HepG2 (cell line): ENCODE results near the gene CA14. TPM values are rescaled to one million over a fixed set of nuclear protein-coding genes. Genes with fewer than 3 reads are reported as not detected.

Source experiments
- ATAC-seq: fragments of 200-7000 bp; cut with Tn5 transposase; 3 replicates; pipeline ENCODE4 v1.9.1; 2020; ENCODE audit warnings: mild to moderate bottlenecking, moderate library complexity
- BruUV-seq: library from RNA; stranded (reverse); fragments of 400-500 nt; replicated peaks from 2 replicates; lab custom pipeline; 2021; lab: Mats Ljungman, UMichigan
- CTCF ChIA-PET: fragments of 300-600 bp; formaldehyde crosslinking; extraction: SDS; loops from one replicate; lab custom pipeline; 2021; ENCODE audit warnings: low total read pairs, inconsistent platforms, low intra/inter-chr PET ratio; lab: Yijun Ruan, JAX
- POLR2A ChIA-PET: fragments of 350-600 bp; sonication (Branson Sonifier 250); formaldehyde crosslinking; loops from one replicate; lab custom pipeline; 2020; ENCODE audit warnings: antibody characterized with exemption, inconsistent platforms; lab: Yijun Ruan, JAX
- DNase-seq: peaks from one replicate; pipeline ENCODE4 v3.0.0-alpha.2; 2015; ENCODE audit warnings: low spot score
- FAIRE-seq: peaks from 3 replicates; lab custom pipeline; 2011; peaks lifted over from hg19 to GRCh38; lab: Jason Lieb, UNC
- H2AFZ ChIP-seq: one replicate; pipeline ENCODE4 v1.6.1; 2011; ENCODE audit warnings: low read length, inconsistent platforms
- H3K27ac ChIP-seq: fragments of 300-600 bp; 3 replicates; pipeline ENCODE4 v1.8.0; 2011; ENCODE audit warnings: mixed run types, mild to moderate bottlenecking, mixed read lengths, low read length, inconsistent platforms; ENCODE audit not compliant: insufficient read depth; ENCODE audit errors: extremely low read length
- H3K27me3 ChIP-seq, 2 experiments: fragments of 200-600 bp in 1 of 2; 2 replicates in 1 of 2; 3 replicates in 1 of 2; pipeline versions ENCODE4 v1.6.0 to v1.8.0; 2011; ENCODE audit warnings: low read length in 2 of 2, mild to moderate bottlenecking in 2 of 2, moderate library complexity in 2 of 2, inconsistent platforms in 1 of 2; ENCODE audit not compliant: insufficient read depth in 2 of 2, control insufficient read depth in 1 of 2
- H3K36me3 ChIP-seq, 2 experiments: fragments of 200-600 bp in 1 of 2; replicated peaks in 1 of 2; 2 replicates in 1 of 2; 3 replicates in 1 of 2; pipeline versions ENCODE4 v1.5.1 to v1.8.0; 2011; ENCODE audit warnings: low read length in 2 of 2, inconsistent platforms in 1 of 2; ENCODE audit not compliant: insufficient read depth in 2 of 2, control insufficient read depth in 1 of 2
- H3K4me1 ChIP-seq: 2 replicates; pipeline ENCODE4 v1.5.1; 2012; ENCODE audit warnings: low read length, inconsistent platforms; ENCODE audit not compliant: insufficient read depth
- H3K4me2 ChIP-seq: 2 replicates; pipeline ENCODE4 v1.6.0; 2011; ENCODE audit warnings: low read depth, low read length, inconsistent platforms
- H3K4me3 ChIP-seq, 3 experiments: fragments of 200-600 bp in 1 of 3; sonication (generic), shearing (Covaris generic) in 1 of 3; replicated peaks in 1 of 3; 2 replicates each; pipeline ENCODE4 v1.5.1; 2011 to 2016; ENCODE audit warnings: low read length in 3 of 3, inconsistent platforms in 2 of 3, low read depth in 2 of 3, mild to moderate bottlenecking in 2 of 3, control low read depth in 1 of 3, mixed read lengths in 1 of 3; ENCODE audit not compliant: insufficient read depth in 1 of 3
- H3K79me2 ChIP-seq: one replicate; pipeline ENCODE4 v1.6.1; 2011; ENCODE audit warnings: low read length, inconsistent platforms; ENCODE audit not compliant: insufficient read depth
- H3K9ac ChIP-seq: 2 replicates; pipeline ENCODE4 v1.6.0; 2011; ENCODE audit warnings: mild to moderate bottlenecking, low read depth, low read length, inconsistent platforms; ENCODE audit not compliant: insufficient read depth
- H3K9me3 ChIP-seq: 2 replicates; pipeline ENCODE4 v1.5.1; 2012; ENCODE audit warnings: mild to moderate bottlenecking, low read length
- H4K20me1 ChIP-seq: 2 replicates; pipeline ENCODE4 v1.6.0; 2011; ENCODE audit warnings: inconsistent platforms, mild to moderate bottlenecking, low read length, moderate library complexity; ENCODE audit not compliant: insufficient read depth
- FOSL1 ChIP-seq: sonication (generic); formaldehyde crosslinking; IDR thresholded peaks from 2 replicates; pipeline ENCODE4 v1.9.0; 2021; ENCODE audit warnings: missing genetic modification reagents, borderline replicate concordance
- FOXO1 ChIP-seq: sonication (generic); formaldehyde crosslinking; IDR thresholded peaks from 2 replicates; pipeline ENCODE4 v1.4.0; 2020; ENCODE audit warnings: missing genetic modification reagents
- HINFP ChIP-seq: sonication (generic); formaldehyde crosslinking; IDR thresholded peaks from 2 replicates; pipeline ENCODE4 v1.4.0; 2020; ENCODE audit warnings: low read depth, mild to moderate bottlenecking, missing genetic modification reagents
- HOXD1 ChIP-seq: sonication (generic); formaldehyde crosslinking; IDR thresholded peaks from 2 replicates; pipeline ENCODE4 v1.5.0; 2020; ENCODE audit warnings: missing genetic modification reagents
- NFATC3 ChIP-seq: sonication (generic); formaldehyde crosslinking; IDR thresholded peaks from 2 replicates; pipeline ENCODE4 v1.5.1; 2020; ENCODE audit warnings: mild to moderate bottlenecking, missing genetic modification reagents
- STAG1 ChIP-seq: sonication (generic); formaldehyde crosslinking; IDR thresholded peaks from 2 replicates; pipeline ENCODE4 v1.4.0; 2020; ENCODE audit warnings: missing genetic modification reagents
- ZIK1 ChIP-seq: sonication (generic); formaldehyde crosslinking; IDR thresholded peaks from 2 replicates; pipeline ENCODE4 v1.5.0; 2020; ENCODE audit warnings: mild to moderate bottlenecking, low read depth, missing genetic modification reagents, borderline replicate concordance
- ZKSCAN1 ChIP-seq: fragments of 150-350 bp; IDR thresholded peaks from 2 replicates; pipeline ENCODE4 v1.6.1; 2014; ENCODE audit warnings: low read length
- ZKSCAN8 ChIP-seq: IDR thresholded peaks from 2 replicates; pipeline ENCODE4 v1.6.1; 2016; ENCODE audit warnings: borderline replicate concordance, missing genetic modification reagents, missing compliant biosample characterization
- ZNF703 ChIP-seq: sonication (generic); formaldehyde crosslinking; IDR thresholded peaks from 2 replicates; pipeline ENCODE4 v1.5.1; 2020; ENCODE audit warnings: missing genetic modification reagents, mild to moderate bottlenecking, moderate library complexity, borderline replicate concordance
- ZNF724P ChIP-seq: sonication (generic); formaldehyde crosslinking; IDR thresholded peaks from 2 replicates; pipeline ENCODE4 v1.8.0; 2022; ENCODE audit warnings: missing genetic modification reagents, borderline replicate concordance
- WGBS: methylation state at CpG from one replicate; pipeline ENCODE4 v1.1.6; 2017; ENCODE audit warnings: low lambda C conversion rate; 5-methylcytosine and 5-hydroxymethylcytosine counted together
- in situ Hi-C: cut with HindIII; loops from 2 replicates; pipeline ENCODE4 v1.10.0; 2017; ENCODE audit warnings: low pct_unique_long_range_greater_than_20kb; ENCODE audit not compliant: extremely low pct_ligation_motif_present
- intact Hi-C: fragments of 100-400 bp; cut with micrococcal nuclease; formaldehyde crosslinking; loops from one replicate; pipeline ENCODE4 v1.10.0; 2022; ENCODE audit not compliant: unreplicated experiment
- polyA plus RNA-seq, 8 experiments: library from polyadenylated mRNA; depleted of rRNA in 3 of 8; stranded (reverse) in 7 of 8; unstranded in 1 of 8; fragments of >200 nt; fragmentation: Illumina TruSeq in 4 of 8; extraction: Trizol in 4 of 8; gene quantifications; 2 replicates each; pipeline versions ENCODE4 v1.2.1 to v1.2.3, GENCODE V29; 2011 to 2016; ENCODE audit warnings: low read depth in 4 of 8, missing spikeins in 1 of 8, mixed read lengths in 1 of 8; ENCODE audit not compliant: insufficient read depth in 1 of 8
- total RNA-seq, 5 experiments: library from RNA; depleted of rRNA; stranded (reverse); fragments of >200 nt; fragmentation: Illumina TruSeq; extraction: Trizol; gene quantifications; 2 replicates each; pipeline ENCODE4 v1.2.3, GENCODE V29; 2016; ENCODE audit warnings: low read depth in 1 of 5

The CA14 gene
- total and polyA plus RNA-seq, 2 of the 13 experiments (the other 11 are each of a cell fraction or from before 2014, with no cell fraction given): 2.4 to 8.5 TPM

- 12% methylated on average over 2 of the region's 2 CpGs for WGBS
- CTCF ChIA-PET: no interaction called here
Observed at GRCh38 chr1:150249936-150250335, 7.6 kb upstream of the CA14 start.

More at GRCh38 chr1:150249936-150250335, 7.6 kb upstream of the CA14 start:
- ATAC-seq (no peak), DNase-seq (no peak)
- 0 out of 2 replicates have a peak overlapping the region, but pooled peaks have one; percentile 12 for H3K4me2 ChIP-seq
- no peaks in the 10 kb centered on the region for H3K27me3 ChIP-seq
- no peaks in the 10 kb centered on the region for H3K9me3 ChIP-seq
- H3K4me3 ChIP-seq: no peak overlapping the region
- no TSS peak for BruUV-seq
- no peaks in the 10 kb centered on the region for H4K20me1 ChIP-seq
- in situ Hi-C loops (loop anchor here (10.0 kb wide), 2 partner anchors 185 to 285 kb away; no protein-coding TSS in a partner anchor), intact Hi-C loops (loop anchor here (10.0 kb wide), 1 partner anchor 305 kb away; no protein-coding TSS in a partner anchor)
- H3K4me1 ChIP-seq: peaks cover 14% of the 10 kb centered on the region
- no peak overlapping the region for H3K27ac ChIP-seq
- no peak for TF ChIP-seq FOSL1 (CRISPR knock-in tag)
- TF ChIP-seq ZNF724P (CRISPR knock-in tag): no peak
- TF ChIP-seq ZIK1 (CRISPR knock-in tag): no peak
- TF ChIP-seq ZKSCAN8 (CRISPR knock-in tag): no peak
- TF ChIP-seq STAG1 (CRISPR knock-in tag): no peak
- TF ChIP-seq HOXD1: no peak
- TF ChIP-seq FOXO1 (CRISPR knock-in tag): no peak
- no peak for TF ChIP-seq ZNF703 (CRISPR knock-in tag)
- no peak for TF ChIP-seq ZKSCAN1
- TF ChIP-seq HINFP (CRISPR knock-in tag): no peak
- no peak for TF ChIP-seq NFATC3
- TF ChIP-seq, all 625 proteins: peak for 0
- no peak overlapping the region for H2AFZ ChIP-seq
- POLR2A ChIA-PET: interaction anchor here (0.6 kb wide), 1 partner anchor 16 kb away, joined by 3 read pairs; no protein-coding TSS in a partner anchor
- no peak for FAIRE-seq
- H3K79me2 ChIP-seq: no peaks in the 10 kb centered on the region
- H3K9ac ChIP-seq: no peak overlapping the region
- H3K36me3 ChIP-seq: no peaks in the 10 kb centered on the region
